Measurements from ENCODE around the gene KCTD19. TPM values are rescaled to one million over a fixed set of nuclear protein-coding genes. Genes with fewer than 3 reads are reported as not detected.

Gene KCTD19
- total RNA-seq, 6 experiments from 2014 or later = not detected

GRCh38 chr16:67345401-67345800, 18.9 kb upstream of the KCTD19 start:
- H3K27ac Mint-ChIP-seq = no peak overlapping the region
- H3K36me3 Mint-ChIP-seq (ENCODE audit: low read depth) = no peaks in the 10 kb centered on the region
- no peak for DNase-seq
- no peaks in the 10 kb centered on the region for H3K4me1 Mint-ChIP-seq (ENCODE audit: low read depth)
- H3K27me3 Mint-ChIP-seq (ENCODE audit: insufficient read depth) = no peaks in the 10 kb centered on the region; the same call in 1 of the 2 replicates
- no peak for TF ChIP-seq CTCF (IDR thresholded peaks at IDR 0.05)
- no peaks in the 10 kb centered on the region for H3K9me3 Mint-ChIP-seq
- no peak overlapping the region for H3K4me3 Mint-ChIP-seq

- Mint-ChIP-seq H3K9me3 (no peaks in the 10 kb centered on the region), H3K36me3 (ENCODE audit: low read depth) (no peaks in the 10 kb centered on the region), H3K4me3 (no peak overlapping the region), H3K27me3 (ENCODE audit: insufficient read depth) (peaks cover 2% of the 10 kb centered on the region; the same call in 1 of the 2 replicates), H3K4me1 (ENCODE audit: low read depth) (no peaks in the 10 kb centered on the region), H3K27ac (no peak overlapping the region)
- DNase-seq = no peak
- TF ChIP-seq CTCF (IDR thresholded peaks at IDR 0.05) = no peak
Observed at GRCh38 chr16:67342616-67343015, 16.1 kb upstream of the KCTD19 start.

- Mint-ChIP-seq H3K36me3 (ENCODE audit: low read depth) (no peaks in the 10 kb centered on the region), H3K4me3 (no peak overlapping the region), H3K27me3 (ENCODE audit: insufficient read depth) (peaks cover 2% of the 10 kb centered on the region; the same call in 1 of the 2 replicates), H3K9me3 (no peaks in the 10 kb centered on the region), H3K4me1 (ENCODE audit: low read depth) (no peaks in the 10 kb centered on the region), H3K27ac (no peak overlapping the region)
- no peak for TF ChIP-seq CTCF (IDR thresholded peaks at IDR 0.05)
- DNase-seq = no peak
Observed at GRCh38 chr16:67341250-67341649, 14.7 kb upstream of the KCTD19 start.

GRCh38 chr16:67339453-67339852, 12.9 kb upstream of the KCTD19 start:
- Mint-ChIP-seq H3K4me1 (ENCODE audit: low read depth) (no peaks in the 10 kb centered on the region), H3K9me3 (peaks cover 6% of the 10 kb centered on the region; the same call in 1 of the 2 replicates), H3K27ac (no peak overlapping the region), H3K36me3 (ENCODE audit: low read depth) (no peaks in the 10 kb centered on the region), H3K4me3 (no peak overlapping the region), H3K27me3 (ENCODE audit: insufficient read depth) (peaks cover 2% of the 10 kb centered on the region; the same call in 1 of the 2 replicates)
- DNase-seq = peak; percentile 9
- TF ChIP-seq CTCF (IDR thresholded peaks at IDR 0.05) = peak; percentile 57; the same call in 1 of the 2 replicates

GRCh38 chr16:67336648-67337047, 10.1 kb upstream of the KCTD19 start:
- Mint-ChIP-seq H3K4me3 (no peak overlapping the region), H3K9me3 (peaks cover 8% of the 10 kb centered on the region; the same call in 1 of the 2 replicates), H3K27ac (no peak overlapping the region), H3K36me3 (ENCODE audit: low read depth) (no peaks in the 10 kb centered on the region), H3K4me1 (ENCODE audit: low read depth) (no peaks in the 10 kb centered on the region), H3K27me3 (ENCODE audit: insufficient read depth) (peaks cover 3% of the 10 kb centered on the region; the same call in 1 of the 2 replicates)
- no peak for DNase-seq
- no peak for TF ChIP-seq CTCF (IDR thresholded peaks at IDR 0.05)

GRCh38 chr16:67336116-67336515, 9.6 kb upstream of the KCTD19 start:
- H3K4me3 Mint-ChIP-seq = no peak overlapping the region
- no peak for DNase-seq
- H3K27ac Mint-ChIP-seq = no peak overlapping the region
- H3K36me3 Mint-ChIP-seq (ENCODE audit: low read depth) = no peaks in the 10 kb centered on the region
- no peaks in the 10 kb centered on the region for H3K4me1 Mint-ChIP-seq (ENCODE audit: low read depth)
- H3K27me3 Mint-ChIP-seq (ENCODE audit: insufficient read depth) = peaks cover 3% of the 10 kb centered on the region; the same call in 1 of the 2 replicates
- no peak for TF ChIP-seq CTCF (IDR thresholded peaks at IDR 0.05)
- H3K9me3 Mint-ChIP-seq = peaks cover 8% of the 10 kb centered on the region; the same call in 1 of the 2 replicates
